GM21737 (cell line): ENCODE results near the gene FLVCR2.
"Not testable (repeated sequence)": the region's sequence is repeated elsewhere in the genome, so short reads cannot be mapped to it uniquely, and the experiment has no call there.

ENCODE experiments used
- ATAC-seq: cut with Tn5 transposase; IDR thresholded peaks from one replicate; pipeline ENCODE4 v1.9.1; 2021; ENCODE audit warnings: mild to moderate bottlenecking, moderate library complexity; ENCODE audit not compliant: unreplicated experiment

Gene FLVCR2

GRCh38 chr14:75660238-75660629 is 81.8 kb downstream of the FLVCR2 start:
- ATAC-seq = no peak

DNA sequence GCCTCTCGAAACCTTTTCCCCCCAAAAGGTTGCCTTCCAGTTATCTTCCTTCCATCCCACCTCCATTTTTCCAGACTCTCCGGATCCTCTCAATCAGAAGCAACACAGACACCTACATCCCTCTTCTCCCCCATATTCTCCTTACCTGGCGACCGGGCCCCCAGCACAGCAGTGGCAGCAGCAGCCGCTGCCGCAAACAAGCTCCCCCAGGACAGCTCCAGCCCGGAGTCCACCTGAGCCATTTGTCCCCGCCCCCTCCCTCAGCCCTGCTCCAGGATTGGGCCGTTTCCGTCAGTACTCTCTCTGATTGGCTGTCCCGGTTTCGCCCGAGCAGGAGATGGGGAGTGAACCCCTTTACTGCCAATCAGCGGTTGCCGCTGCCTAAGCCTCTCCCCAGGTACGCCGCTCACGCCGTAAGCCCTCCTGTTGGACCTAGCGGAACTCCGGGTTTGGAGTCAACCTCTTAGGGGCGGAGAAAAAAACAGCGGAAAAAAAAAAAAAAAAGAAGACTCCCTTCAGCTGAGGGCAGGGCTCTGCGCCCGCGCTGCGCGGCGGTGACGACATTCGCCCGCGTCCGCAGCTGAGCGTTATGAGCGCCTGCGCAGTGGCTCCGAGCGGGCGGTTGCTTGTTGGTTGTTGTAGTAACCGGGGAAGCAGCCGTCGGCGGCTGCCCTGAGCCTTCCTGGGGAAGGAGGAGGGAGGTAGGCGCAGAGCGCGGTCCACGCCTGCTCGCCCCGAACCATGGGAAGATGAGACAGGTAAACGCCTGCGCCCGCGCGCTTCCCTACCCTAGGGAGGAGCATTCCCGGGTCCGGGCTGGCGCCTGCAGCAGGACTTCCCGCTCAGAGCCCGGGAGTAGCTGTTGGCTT is 82.4 kb downstream of the FLVCR2 start, which contains the start of the genes ERG28 and TTLL5:
Gene ERG28, minus strand, starts transcription at position 247 of the 869 bp plus-strand sequence. CDS start 3,374 bp downstream, outside the sequence.
Gene TTLL5, plus strand, starts transcription at position 617 of the 869 bp plus-strand sequence. CDS start 1,904 bp downstream, outside the sequence.
- peak; percentile 96 for ATAC-seq

GRCh38 chr14:75661499-75661814 is 83.0 kb downstream of the FLVCR2 start:
- no peak for ATAC-seq

- no peak for ATAC-seq
These were observed 84.5 kb downstream of the FLVCR2 start for GRCh38 chr14:75662966-75663365.

DNA sequence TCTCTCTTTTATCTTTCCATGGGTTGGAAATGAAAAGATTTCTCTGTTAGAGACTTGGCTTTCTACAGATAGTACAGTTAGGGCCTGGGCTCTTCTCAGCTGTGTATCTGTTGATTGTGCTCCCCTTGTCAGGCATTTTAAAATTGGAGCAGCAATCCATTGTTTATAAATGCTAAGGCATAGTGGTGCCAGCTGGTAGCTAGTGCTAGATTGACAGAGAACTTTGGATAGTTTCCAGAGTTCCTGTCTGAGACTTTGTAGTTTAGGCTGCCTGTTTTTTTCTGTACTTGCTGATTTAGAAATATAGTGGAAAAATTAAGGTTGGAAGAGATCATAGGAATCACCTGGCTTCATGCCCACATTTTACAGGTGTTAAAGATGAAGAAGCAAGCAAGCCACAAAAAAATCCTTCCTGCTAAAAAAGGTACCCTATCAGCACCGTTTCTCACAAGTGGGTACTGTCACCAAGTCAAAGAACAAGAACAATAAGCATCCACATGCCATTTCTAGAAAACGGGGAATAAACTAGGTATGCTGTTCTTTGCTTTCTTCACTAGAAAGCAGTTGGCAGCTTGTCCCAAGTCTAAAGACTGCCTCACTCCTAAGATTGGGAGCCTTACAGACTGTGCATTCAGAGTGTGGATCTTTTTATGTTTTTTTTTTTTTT is 88.8 kb downstream of the FLVCR2 start:
- no peak for ATAC-seq

- no peak for ATAC-seq
These were observed 94.3 kb downstream of the FLVCR2 start for GRCh38 chr14:75672605-75673192.

DNA sequence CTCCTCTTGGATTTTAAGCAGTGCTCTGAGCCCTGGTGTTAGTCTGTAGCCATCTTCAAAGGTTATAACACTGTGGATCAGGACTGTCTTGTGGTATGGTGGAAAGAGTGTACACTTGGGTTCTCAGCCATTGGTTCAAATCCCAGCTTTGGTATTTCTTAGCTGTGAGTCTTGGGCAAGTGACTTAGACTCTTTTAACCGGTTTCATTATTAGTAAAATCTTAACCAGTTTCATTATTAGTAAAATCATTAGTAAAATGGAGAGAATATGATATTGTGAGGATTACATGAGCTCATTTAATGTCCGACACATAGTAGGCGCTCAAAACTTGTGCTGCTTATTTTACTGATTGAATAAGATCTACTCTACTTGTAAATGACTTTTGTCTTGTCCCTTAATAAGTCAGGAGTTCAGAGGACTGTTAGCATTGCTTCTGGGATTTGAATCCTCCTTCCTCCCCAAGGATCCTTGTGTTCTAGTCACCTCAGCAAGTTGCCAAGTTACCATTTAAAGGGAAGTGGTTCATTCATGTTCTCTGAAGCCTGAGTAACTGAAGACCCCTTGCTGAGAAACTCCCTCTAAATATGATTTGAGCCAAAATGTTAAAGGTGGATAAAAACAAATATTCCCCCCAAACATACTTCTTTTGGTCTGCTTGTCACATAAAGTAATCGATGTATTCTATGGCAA is 95.1 kb downstream of the FLVCR2 start:
- peak; percentile 58 for ATAC-seq

DNA sequence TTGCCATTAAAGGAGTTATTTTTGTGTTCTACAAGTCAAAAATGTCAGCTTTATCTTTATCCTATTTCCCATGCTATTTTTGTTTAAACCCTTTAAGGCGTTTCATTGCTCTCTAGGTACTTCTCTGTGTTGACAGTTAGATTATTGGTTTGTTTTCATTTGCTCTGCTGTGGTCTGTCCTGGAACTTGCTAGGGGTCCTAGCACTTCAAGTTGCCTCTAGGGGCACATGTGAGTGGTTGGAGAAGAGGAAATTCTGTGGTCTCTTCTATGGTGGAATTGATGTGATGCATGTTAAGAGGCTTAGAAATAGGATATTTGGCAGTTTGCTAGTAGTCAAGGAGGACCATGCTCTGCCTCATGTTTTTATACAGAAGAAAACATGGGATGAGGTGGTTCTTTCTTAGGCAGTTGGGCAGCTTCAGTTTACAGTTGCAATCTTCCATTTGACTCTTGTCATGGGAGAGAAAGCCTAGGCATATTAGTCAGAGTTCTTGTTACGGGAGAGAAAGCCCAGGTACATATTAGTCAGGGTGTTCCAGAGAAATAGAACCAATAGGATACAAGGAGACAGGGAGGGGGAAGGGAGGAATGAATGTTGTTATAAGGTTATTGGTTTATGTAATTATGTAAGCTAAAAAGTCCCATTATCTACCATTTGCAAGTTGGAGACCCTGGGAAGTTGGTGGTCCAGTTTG is 97.0 kb downstream of the FLVCR2 start:
- no peak for ATAC-seq

DNA sequence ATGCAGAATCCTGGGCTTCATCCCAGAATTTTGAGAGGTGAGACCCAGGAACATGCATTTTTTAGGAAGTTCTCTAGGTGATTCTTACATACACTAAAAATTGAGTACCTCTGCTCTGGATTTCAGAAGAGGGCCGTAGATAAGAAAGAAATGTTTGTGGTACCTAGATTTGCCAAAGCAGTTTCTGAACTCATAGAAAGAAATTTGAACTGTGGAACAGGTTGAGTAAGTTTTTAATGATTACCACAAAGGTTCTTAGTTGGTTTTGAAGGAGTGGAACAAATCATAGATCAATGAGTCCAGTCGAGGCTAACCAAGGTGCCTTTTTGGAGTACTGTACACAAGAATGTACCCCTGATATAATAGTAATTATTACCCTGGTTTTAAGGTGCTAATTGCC is 107.5 kb downstream of the FLVCR2 start:
- no peak for ATAC-seq

DNA sequence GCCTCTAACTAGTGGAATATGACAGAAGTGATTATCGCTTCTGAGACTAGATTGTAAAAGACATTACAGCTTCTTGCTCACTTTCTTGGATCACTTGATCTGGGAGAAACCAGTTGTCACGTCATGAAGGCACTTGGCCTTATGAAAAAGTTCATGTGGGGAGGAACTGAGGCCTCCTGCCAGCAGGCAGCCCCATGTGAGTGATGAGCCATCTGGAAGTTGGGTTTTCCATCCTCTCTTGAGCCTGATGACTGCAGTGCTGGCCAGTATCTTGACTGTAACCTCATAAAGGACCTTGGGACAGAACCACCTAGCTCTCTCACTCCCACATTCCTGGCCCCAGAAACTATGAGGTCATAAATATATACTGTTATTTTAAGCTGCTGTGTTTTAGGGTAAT is 110.6 kb downstream of the FLVCR2 start:
- ATAC-seq = no peak

- no peak for ATAC-seq
These were observed 111.6 kb downstream of the FLVCR2 start for GRCh38 chr14:75690010-75690409.

- ATAC-seq = not testable (repeated sequence)
These were observed 116.6 kb downstream of the FLVCR2 start for GRCh38 chr14:75695025-75695424.

DNA sequence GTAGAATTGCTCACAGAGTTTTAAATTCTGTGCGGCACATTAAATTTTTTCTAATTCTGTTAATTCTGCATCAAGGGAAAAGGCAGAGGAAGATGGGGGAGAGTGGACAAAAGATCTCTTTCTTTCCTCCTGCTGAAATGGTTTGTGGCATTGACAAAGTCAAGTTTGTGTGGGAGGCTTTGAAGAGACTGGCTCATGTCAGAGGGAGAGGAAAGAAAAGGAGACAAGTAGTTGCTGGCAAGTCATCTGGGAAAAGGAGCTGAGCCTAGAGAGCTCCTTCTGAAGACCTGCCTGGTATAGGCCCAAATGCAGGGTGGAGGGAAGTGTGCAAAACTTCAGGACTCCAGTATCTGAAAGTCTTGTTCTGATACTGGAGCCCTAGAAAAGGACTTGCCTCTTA is 119.0 kb downstream of the FLVCR2 start:
- no peak for ATAC-seq
